A549 (cell line): ENCODE results near the gene USP9X. TPM values are rescaled to one million over a fixed set of nuclear protein-coding genes. Genes with fewer than 3 reads are reported as not detected.

Experiments
- ATAC-seq, 2 experiments: fragments of 200-7000 bp in 1 of 2; fragments of >200 bp in 1 of 2; cut with Nextera tagmentation in 1 of 2; cut with Tn5 transposase in 1 of 2; 3 replicates each; pipeline versions ENCODE4 v1.8.0 to v1.9.1; 2018 to 2020; ENCODE audit warnings: mild to moderate bottlenecking in 1 of 2, moderate library complexity in 1 of 2
- CTCF ChIA-PET: fragments of 300-600 bp; sonication (Branson Sonifier 250); formaldehyde crosslinking; extraction: SDS; loops from one replicate; lab custom pipeline; 2021; ENCODE audit warnings: antibody characterized with exemption, inconsistent platforms; lab: Yijun Ruan, JAX
- POLR2A ChIA-PET: fragments of 350-600 bp; formaldehyde crosslinking; extraction: SDS; loops from one replicate; lab custom pipeline; 2021; ENCODE audit warnings: antibody characterized with exemption, inconsistent platforms; lab: Yijun Ruan, JAX
- DNase-seq, 2 experiments: peaks; one replicate each; pipeline versions ENCODE4 v3.0.0 to v3.0.0-alpha.2; 2011 to 2016; ENCODE audit warnings: low read depth in 1 of 2, low spot score in 1 of 2
- FAIRE-seq: peaks from 2 replicates; lab custom pipeline; 2011; peaks lifted over from hg19 to GRCh38; lab: Jason Lieb, UNC
- H3K27ac ChIP-seq, 2 experiments: fragments of >200 bp; sonication (Bioruptor Twin); formaldehyde crosslinking; 3 replicates each; pipeline ENCODE4 v1.5.1; 2016 to 2017
- H3K4me1 ChIP-seq: fragments of >200 bp; sonication (Bioruptor Twin); formaldehyde crosslinking; 3 replicates; pipeline ENCODE4 v1.6.1; 2016
- H3K4me2 ChIP-seq: fragments of >200 bp; sonication (Bioruptor Twin); formaldehyde crosslinking; 3 replicates; pipeline ENCODE4 v1.6.1; 2016
- H3K4me3 ChIP-seq: fragments of >200 bp; sonication (Bioruptor Twin); formaldehyde crosslinking; 3 replicates; pipeline ENCODE4 v1.5.1; 2016
- H3K9me3 ChIP-seq: fragments of >200 bp; sonication (Bioruptor Twin); formaldehyde crosslinking; 3 replicates; pipeline ENCODE4 v1.6.1; 2016
- ATOH8 ChIP-seq: fragments of 250-450 bp; sonication (Bioruptor Pico); IDR thresholded peaks from 2 replicates; pipeline ENCODE4 v1.5.0; 2020; ENCODE audit warnings: low read depth, mild to moderate bottlenecking, moderate library complexity
- BHLHE40 ChIP-seq: IDR thresholded peaks from 2 replicates; pipeline ENCODE4 v1.6.1; 2012; ENCODE audit warnings: low read depth, low read length, inconsistent platforms
- CBX8 ChIP-seq: fragments of 200-600 bp; sonication (generic); IDR thresholded peaks from 2 replicates; pipeline ENCODE4 v1.6.1; 2016
- CEBPB ChIP-seq, 2 experiments: fragments of >200 bp in 1 of 2; sonication (Bioruptor Twin) in 1 of 2; formaldehyde crosslinking in 1 of 2; IDR thresholded peaks; 2 replicates each; pipeline ENCODE4 v1.6.1; 2012 to 2016
- CHD4 ChIP-seq: fragments of 200-600 bp; sonication (generic); IDR thresholded peaks from 2 replicates; pipeline ENCODE4 v1.6.1; 2016; ENCODE audit warnings: antibody characterized with exemption, mild to moderate bottlenecking, borderline replicate concordance
- E2F6 ChIP-seq: IDR thresholded peaks from 2 replicates; pipeline ENCODE4 v1.6.1; 2012; ENCODE audit warnings: low read depth, borderline replicate concordance
- EHF ChIP-seq: fragments of 250-450 bp; sonication (Bioruptor Pico); IDR thresholded peaks from 2 replicates; pipeline ENCODE4 v1.5.0; 2020; ENCODE audit warnings: mild to moderate bottlenecking
- EHMT2 ChIP-seq: fragments of 200-600 bp; sonication (generic); IDR thresholded peaks from 2 replicates; pipeline ENCODE4 v1.6.1; 2016; ENCODE audit warnings: antibody characterized with exemption, low read depth, mild to moderate bottlenecking, moderate library complexity
- ELK1 ChIP-seq: fragments of 150-350 bp; IDR thresholded peaks from 2 replicates; pipeline ENCODE4 v1.6.1; 2014; ENCODE audit warnings: low read depth, mild to moderate bottlenecking, low read length
- EP300 ChIP-seq, 2 experiments: fragments of >200 bp; sonication (Bioruptor Twin); formaldehyde crosslinking; IDR thresholded peaks; 2 replicates in 1 of 2; 3 replicates in 1 of 2; pipeline ENCODE4 v1.6.1; 2016 to 2017
- FOSB ChIP-seq: fragments of 250-450 bp; sonication (Bioruptor Pico); IDR thresholded peaks from 2 replicates; pipeline ENCODE4 v1.5.0; 2020; ENCODE audit warnings: mild to moderate bottlenecking, moderate library complexity
- GATA3 ChIP-seq: IDR thresholded peaks from 2 replicates; pipeline ENCODE4 v1.6.1; 2012; ENCODE audit warnings: borderline replicate concordance
- HDAC2 ChIP-seq: fragments of 200-600 bp; sonication (generic); IDR thresholded peaks from 2 replicates; pipeline ENCODE4 v1.6.1; 2016
- HEYL ChIP-seq: fragments of 250-450 bp; sonication (Bioruptor Pico); IDR thresholded peaks from 2 replicates; pipeline ENCODE4 v1.8.0; 2021; ENCODE audit warnings: mild to moderate bottlenecking, moderate library complexity
- HOXB5 ChIP-seq: fragments of 250-450 bp; sonication (Bioruptor Pico); IDR thresholded peaks from 2 replicates; pipeline ENCODE4 v1.5.0; 2020; ENCODE audit warnings: mild to moderate bottlenecking, moderate library complexity
- JUN ChIP-seq, 2 experiments: fragments of >200 bp; sonication (Bioruptor Twin); formaldehyde crosslinking; IDR thresholded peaks; 2 replicates in 1 of 2; 3 replicates in 1 of 2; pipeline ENCODE4 v1.6.1; 2016 to 2017
- KDM1A ChIP-seq: fragments of 200-600 bp; sonication (generic); IDR thresholded peaks from 2 replicates; pipeline ENCODE4 v1.6.1; 2016; ENCODE audit warnings: low read depth, mild to moderate bottlenecking
- KDM5A ChIP-seq: fragments of 200-600 bp; sonication (generic); IDR thresholded peaks from 2 replicates; pipeline ENCODE4 v1.6.1; 2016; ENCODE audit warnings: antibody characterized with exemption, mild to moderate bottlenecking
- MAX ChIP-seq: IDR thresholded peaks from 2 replicates; pipeline ENCODE4 v1.6.1; 2012
- NFE2L2 ChIP-seq: fragments of 150-350 bp; conservative IDR thresholded peaks from 2 replicates; pipeline ENCODE4 v1.6.1; 2014; ENCODE audit warnings: low read length
- NPAS2 ChIP-seq: fragments of 250-450 bp; sonication (Bioruptor Pico); IDR thresholded peaks from 2 replicates; pipeline ENCODE4 v1.8.0; 2022; ENCODE audit warnings: mild to moderate bottlenecking, moderate library complexity, borderline replicate concordance
- PHF8 ChIP-seq: fragments of 200-600 bp; sonication (generic); IDR thresholded peaks from 2 replicates; pipeline ENCODE4 v1.6.1; 2016; ENCODE audit warnings: low read depth, mild to moderate bottlenecking, antibody characterized with exemption, moderate library complexity, borderline replicate concordance
- POLR2AphosphoS2 ChIP-seq: conservative IDR thresholded peaks from 2 replicates; pipeline ENCODE4 v1.6.1; 2012; ENCODE audit warnings: low read length, improper control_type of control experiment, inconsistent platforms
- RAD21 ChIP-seq, 2 experiments: fragments of >200 bp in 1 of 2; sonication (Bioruptor Twin) in 1 of 2; formaldehyde crosslinking in 1 of 2; IDR thresholded peaks in 1 of 2; conservative IDR thresholded peaks in 1 of 2; 2 replicates in 1 of 2; 3 replicates in 1 of 2; pipeline ENCODE4 v1.6.1; 2012 to 2018; ENCODE audit warnings: inconsistent platforms in 1 of 2
- RARB ChIP-seq: fragments of 250-450 bp; sonication (Bioruptor Pico); IDR thresholded peaks from 2 replicates; pipeline ENCODE4 v1.8.0; 2021; ENCODE audit warnings: mild to moderate bottlenecking, moderate library complexity
- SREBF2 ChIP-seq: fragments of 450-650 bp; IDR thresholded peaks from 2 replicates; pipeline ENCODE4 v1.6.1; 2014; ENCODE audit warnings: mild to moderate bottlenecking, moderate library complexity
- TFCP2L1 ChIP-seq: fragments of 250-450 bp; sonication (Bioruptor Pico); IDR thresholded peaks from 2 replicates; pipeline ENCODE4 v1.5.0; 2021; ENCODE audit warnings: mild to moderate bottlenecking
- ZC3H11A ChIP-seq: fragments of 450-650 bp; IDR thresholded peaks from 2 replicates; pipeline ENCODE4 v1.6.1; 2014; ENCODE audit warnings: antibody characterized with exemption, mild to moderate bottlenecking
- ZNF302 ChIP-seq: fragments of 250-450 bp; sonication (Bioruptor Pico); IDR thresholded peaks from 2 replicates; pipeline ENCODE4 v1.9.0; 2021; ENCODE audit warnings: inconsistent platforms, mild to moderate bottlenecking, moderate library complexity
- ZSCAN20 ChIP-seq: fragments of 250-450 bp; sonication (Bioruptor Pico); IDR thresholded peaks from 2 replicates; pipeline ENCODE4 v1.8.0; 2022; ENCODE audit warnings: mild to moderate bottlenecking, moderate library complexity
- WGBS: methylation state at CpG from one replicate; pipeline ENCODE4 v1.1.6; 2017; ENCODE audit errors: missing lambda C conversion rate; 5-methylcytosine and 5-hydroxymethylcytosine counted together
- polyA plus RNA-seq, 4 experiments: library from polyadenylated mRNA; depleted of rRNA in 3 of 4; stranded (reverse); fragments of >200 nt; fragmentation: RNase III in 1 of 4; extraction: RNeasy Plus Mini Kit Qiagen cat#74134 plus additional on column Dnase treatment in 1 of 4; gene quantifications; 2 replicates in 3 of 4; 3 replicates in 1 of 4; pipeline ENCODE4 v1.2.3, GENCODE V29; 2011 to 2017
- TF ChIP-seq, protein P1 (sequence below): fragments of >200 bp; sonication (Bioruptor Twin); formaldehyde crosslinking; IDR thresholded peaks from 2 replicates; pipeline ENCODE4 v1.6.1; 2016

Gene USP9X
- polyA plus RNA-seq, 2 of the 4 experiments (the other 2 are of a cell fraction), result 30.7 to 70.4 TPM

DNA sequence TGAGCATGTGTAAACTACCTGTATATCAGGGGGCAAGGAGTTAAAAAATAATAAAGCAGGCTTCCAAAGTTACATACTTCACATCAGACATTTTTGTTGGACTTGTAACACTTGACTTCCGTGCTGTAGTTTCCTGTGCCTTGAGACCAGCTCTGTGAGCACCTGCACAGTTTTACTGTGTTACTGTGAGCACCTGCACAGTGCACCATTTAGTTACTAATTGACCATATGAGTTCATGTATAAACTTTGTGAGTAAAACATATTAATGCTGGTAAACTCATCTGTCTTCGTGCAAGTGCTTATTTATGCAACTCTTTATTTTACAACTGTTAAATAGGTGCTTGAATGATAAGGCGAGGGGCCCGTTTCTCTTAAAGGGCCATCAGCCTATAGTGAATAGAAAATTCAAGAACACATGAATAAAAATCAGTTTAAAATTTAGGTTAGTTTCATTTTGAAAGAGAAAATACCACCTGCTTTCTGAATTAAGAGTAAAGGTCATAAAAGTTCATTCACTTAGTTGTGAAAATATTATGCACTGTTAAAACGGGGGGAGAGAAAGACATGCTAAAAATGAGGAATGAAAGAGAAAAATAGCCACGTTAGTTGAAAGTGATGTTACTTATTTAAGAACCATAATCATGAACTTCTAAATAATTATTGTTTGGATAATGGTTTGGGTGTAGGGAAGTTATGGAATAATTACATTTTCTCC is 42.4 kb downstream of the USP9X start:
- ChIA-PET CTCF (interaction anchor here (1.0 kb wide), 1 partner anchor 12 kb away, joined by 3 read pairs; no protein-coding TSS in a partner anchor), POLR2A (no interaction called here)
- TF ChIP-seq RARB, result no peak
- no peak for TF ChIP-seq GATA3
- TF ChIP-seq FOSB (CRISPR knock-in tag), result no peak
- no peak for TF ChIP-seq KDM5A
- TF ChIP-seq CEBPB (IDR thresholded peaks at IDR 0.05), result no peak
- TF ChIP-seq CHD4, result no peak
- no peak for TF ChIP-seq TFCP2L1
- no peak for TF ChIP-seq HEYL (CRISPR knock-in tag)
- TF ChIP-seq BHLHE40, result no peak
- no peak for TF ChIP-seq JUN (IDR thresholded peaks at IDR 0.05)
- H3K9me3 ChIP-seq, result no peaks in the 10 kb centered on the region
- H3K4me2 ChIP-seq, result peak overlapping the region; percentile 3; the same call in 1 of the 3 replicates
- 59% methylated on average over 6 of the region's 6 CpGs for whole genome bisulfite sequencing
- H3K27ac ChIP-seq, result no peak overlapping the region
- no peak overlapping the region for H3K4me3 ChIP-seq
- H3K4me1 ChIP-seq, result peaks cover 20% of the 10 kb centered on the region; the same call in 2 of the 3 replicates
- peak; percentile 36 for FAIRE-seq
- DNase-seq, result no peak
- ATAC-seq, result no peak

- TF ChIP-seq POLR2AphosphoS2 (no peak), PHF8 (no peak), ELK1 (no peak), ZC3H11A (no peak), NFE2L2 (no peak), KDM5A (no peak), EP300 (IDR thresholded peaks at IDR 0.05) (no peak), ATOH8 (CRISPR knock-in tag) (no peak), MAX (no peak), GATA3 (no peak), SREBF2 (no peak), NPAS2 (no peak), CBX8 (no peak), HDAC2 (no peak), HOXB5 (CRISPR knock-in tag) (no peak), ZSCAN20 (CRISPR knock-in tag) (no peak)
- Histone ChIP-seq H3K4me1 (peaks cover 20% of the 10 kb centered on the region; the same call in 2 of the 3 replicates), H3K27ac (no peak overlapping the region), H3K9me3 (no peaks in the 10 kb centered on the region), H3K4me2 (no peak overlapping the region), H3K4me3 (no peak overlapping the region)
- DNase-seq (no peak), ATAC-seq (no peak), FAIRE-seq (no peak)
- CTCF ChIA-PET, result no interaction called here
- 92% methylated on average over 4 of the region's 4 CpGs for WGBS
- POLR2A ChIA-PET, result no interaction called here
These were observed 43.7 kb downstream of the USP9X start for GRCh38 chrX:41128955-41129354.

GRCh38 chrX:41131766-41132165 is 46.5 kb downstream of the USP9X start:
- Histone ChIP-seq H3K4me2 (no peak overlapping the region), H3K4me1 (peaks cover 16% of the 10 kb centered on the region; the same call in 2 of the 3 replicates), H3K27ac (no peak overlapping the region), H3K4me3 (no peak overlapping the region), H3K9me3 (no peaks in the 10 kb centered on the region)
- ATAC-seq, result no peak
- FAIRE-seq, result no peak
- 100% methylated on average over 1 of the region's 1 CpG for WGBS
- TF ChIP-seq ELK1 (no peak), EHMT2 (no peak), ZNF302 (CRISPR knock-in tag) (no peak), E2F6 (no peak), KDM5A (no peak), NPAS2 (no peak), CBX8 (no peak), HOXB5 (CRISPR knock-in tag) (no peak), EHF (CRISPR knock-in tag) (no peak), RAD21 (conservative IDR thresholded peaks at IDR 0.05 in 1 of 2, IDR thresholded peaks at IDR 0.05 in 1 of 2) (no peak), KDM1A (no peak)
- TF ChIP-seq, protein P1, sequence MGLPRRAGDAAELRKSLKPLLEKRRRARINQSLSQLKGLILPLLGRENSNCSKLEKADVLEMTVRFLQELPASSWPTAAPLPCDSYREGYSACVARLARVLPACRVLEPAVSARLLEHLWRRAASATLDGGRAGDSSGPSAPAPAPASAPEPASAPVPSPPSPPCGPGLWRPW, result no peak
- no peak for DNase-seq
- ChIA-PET CTCF (interaction anchor here (1.3 to 2.5 kb wide), 2 partner anchors 17 to 480 kb away, joined by 3 to 6 read pairs; no protein-coding TSS in a partner anchor), POLR2A (no interaction called here)
